ENCODE results near the gene RMND5B.
"Not testable (repeated sequence)": the region's sequence is repeated elsewhere in the genome, so short reads cannot be mapped to it uniquely, and the experiment has no call there.

The RMND5B gene

GRCh38 chr5:178119915-178120606 lies 10.8 kb upstream of the RMND5B start:
- H3K27ac Mint-ChIP-seq: peak overlapping the region; percentile 62
- H3K9me3 Mint-ChIP-seq: no peaks in the 10 kb centered on the region
- DNase-seq: no peak
- H3K27me3 Mint-ChIP-seq: no peaks in the 10 kb centered on the region
- ATAC-seq (replicated peaks): no peak
- peaks cover 55 to 87% of the 10 kb centered on the region in 2 donors for H3K4me1 Mint-ChIP-seq
- H3K36me3 Mint-ChIP-seq: peaks cover 15 to 26% of the 10 kb centered on the region in 2 donors
- peak overlapping the region in 1 of 2 donors; percentile 73 for H3K4me3 Mint-ChIP-seq

GRCh38 chr5:178120607-178121357 lies 10.0 kb upstream of the RMND5B start:
- Mint-ChIP-seq H3K27ac (peak overlapping the region; percentile 62), H3K36me3 (peaks cover 18 to 27% of the 10 kb centered on the region in 2 donors), H3K27me3 (no peaks in the 10 kb centered on the region), H3K4me1 (peaks cover 51 to 82% of the 10 kb centered on the region in 2 donors), H3K9me3 (no peaks in the 10 kb centered on the region), H3K4me3 (peak overlapping the region; percentile 66 to 73)
- ATAC-seq (replicated peaks) (peak; percentile 79 to 80), DNase-seq (peak; percentile 79)

- DNase-seq (no peak), ATAC-seq (replicated peaks) (peak in 1 of 2 donors; percentile 5)
- H3K9me3 Mint-ChIP-seq: no peaks in the 10 kb centered on the region
- H3K4me1 Mint-ChIP-seq: peaks cover 44 to 75% of the 10 kb centered on the region in 2 donors
- peak overlapping the region; percentile 65 for H3K27ac Mint-ChIP-seq
- H3K36me3 Mint-ChIP-seq: peaks cover 19 to 27% of the 10 kb centered on the region in 2 donors
- peak overlapping the region; percentile 66 to 73 for H3K4me3 Mint-ChIP-seq
- H3K27me3 Mint-ChIP-seq: no peaks in the 10 kb centered on the region
These were observed 9.2 kb upstream of the RMND5B start for GRCh38 chr5:178121391-178122276.

- H3K36me3 Mint-ChIP-seq: peaks cover 19 to 25% of the 10 kb centered on the region in 2 donors
- no peaks in the 10 kb centered on the region for H3K9me3 Mint-ChIP-seq
- no peak overlapping the region for H3K4me3 Mint-ChIP-seq
- peaks cover 40 to 76% of the 10 kb centered on the region in 2 donors for H3K4me1 Mint-ChIP-seq
- H3K27ac Mint-ChIP-seq: no peak overlapping the region
- no peak for ATAC-seq (replicated peaks)
- no peaks in the 10 kb centered on the region for H3K27me3 Mint-ChIP-seq
- no peak for DNase-seq
These were observed 8.5 kb upstream of the RMND5B start for GRCh38 chr5:178122346-178122745.

- DNase-seq (no peak), ATAC-seq (replicated peaks) (no peak)
- peaks cover 34 to 70% of the 10 kb centered on the region in 2 donors for H3K4me1 Mint-ChIP-seq
- H3K27me3 Mint-ChIP-seq: no peaks in the 10 kb centered on the region
- H3K27ac Mint-ChIP-seq: no peak overlapping the region
- H3K9me3 Mint-ChIP-seq: no peaks in the 10 kb centered on the region
- no peak overlapping the region for H3K4me3 Mint-ChIP-seq
- H3K36me3 Mint-ChIP-seq: peaks cover 19 to 25% of the 10 kb centered on the region in 2 donors
These were observed 7.5 kb upstream of the RMND5B start for GRCh38 chr5:178123094-178123965.

GRCh38 chr5:178123966-178124925 lies 6.6 kb upstream of the RMND5B start:
- DNase-seq (no peak), ATAC-seq (replicated peaks) (no peak)
- Mint-ChIP-seq H3K27ac (peak overlapping the region; percentile 65), H3K4me1 (peaks cover 32 to 61% of the 10 kb centered on the region in 2 donors), H3K4me3 (no peak overlapping the region), H3K9me3 (no peaks in the 10 kb centered on the region), H3K36me3 (peaks cover 17 to 23% of the 10 kb centered on the region in 2 donors), H3K27me3 (no peaks in the 10 kb centered on the region)

- Mint-ChIP-seq H3K4me1 (peaks cover 28 to 56% of the 10 kb centered on the region in 2 donors), H3K36me3 (peaks cover 17 to 21% of the 10 kb centered on the region in 2 donors), H3K9me3 (no peaks in the 10 kb centered on the region), H3K4me3 (no peak overlapping the region), H3K27ac (peak overlapping the region; percentile 85), H3K27me3 (no peaks in the 10 kb centered on the region)
- no peak for DNase-seq
- no peak for ATAC-seq (replicated peaks)
These were observed 5.4 kb upstream of the RMND5B start for GRCh38 chr5:178125253-178125906.

- ATAC-seq (replicated peaks): no peak
- H3K36me3 Mint-ChIP-seq: peaks cover 15% of the 10 kb centered on the region in 2 donors
- H3K4me1 Mint-ChIP-seq: peaks cover 18 to 51% of the 10 kb centered on the region in 2 donors
- H3K27ac Mint-ChIP-seq: no peak overlapping the region
- no peak for DNase-seq
- H3K27me3 Mint-ChIP-seq: no peaks in the 10 kb centered on the region
- H3K4me3 Mint-ChIP-seq: no peak overlapping the region
- H3K9me3 Mint-ChIP-seq: no peaks in the 10 kb centered on the region
These were observed 4.3 kb upstream of the RMND5B start for GRCh38 chr5:178126556-178126955.

GRCh38 chr5:178127300-178128009 lies 3.4 kb upstream of the RMND5B start:
- H3K9me3 Mint-ChIP-seq; H3K4me3 Mint-ChIP-seq; H3K27ac Mint-ChIP-seq; DNase-seq; H3K27me3 Mint-ChIP-seq; ATAC-seq (replicated peaks): not testable (repeated sequence)
- Mint-ChIP-seq H3K4me1 (peaks cover 17 to 54% of the 10 kb centered on the region in 2 donors), H3K36me3 (peaks cover 9 to 10% of the 10 kb centered on the region in 2 donors)

GRCh38 chr5:178129296-178129695 lies 1.5 kb upstream of the RMND5B start:
- Mint-ChIP-seq H3K9me3 (no peaks in the 10 kb centered on the region), H3K4me3 (peak overlapping the region in 1 of 2 donors; percentile 3), H3K27ac (no peak overlapping the region), H3K4me1 (peaks cover 18 to 50% of the 10 kb centered on the region in 2 donors), H3K27me3 (no peaks in the 10 kb centered on the region), H3K36me3 (peaks cover 12 to 14% of the 10 kb centered on the region in 2 donors)
- ATAC-seq (replicated peaks) (no peak), DNase-seq (no peak)

- peaks cover 10 to 17% of the 10 kb centered on the region in 2 donors for H3K36me3 Mint-ChIP-seq
- not testable (repeated sequence) for ATAC-seq (replicated peaks); H3K27me3 Mint-ChIP-seq; H3K9me3 Mint-ChIP-seq; DNase-seq
- peak overlapping the region; percentile 89 for H3K27ac Mint-ChIP-seq
- peak overlapping the region; percentile 82 to 87 for H3K4me3 Mint-ChIP-seq
- H3K4me1 Mint-ChIP-seq: peaks cover 17 to 43% of the 10 kb centered on the region in 2 donors
These were observed 609 bp upstream of the RMND5B start for GRCh38 chr5:178130234-178130575.
